ENCODE results near the gene MYOG. TPM values are rescaled to one million over a fixed set of nuclear protein-coding genes. Genes with fewer than 3 reads are reported as not detected.

Gene MYOG
- total and polyA plus RNA-seq, 2 experiments from 2014 or later = not detected

- Mint-ChIP-seq H3K36me3 (ENCODE audit: low read depth) (no peaks in the 10 kb centered on the region; the same call in 1 of the 3 replicates), H3K4me3 (no peak overlapping the region), H3K27ac (no peak overlapping the region), H3K9me3 (no peaks in the 10 kb centered on the region), H3K27me3 (ENCODE audit: insufficient read depth, low read depth, poor library complexity) (peaks cover 2% of the 10 kb centered on the region), H3K4me1 (no peaks in the 10 kb centered on the region; the same call in 1 of the 3 replicates)
- H3K4me3 ChIP-seq = no peak overlapping the region
- H2AFZ ChIP-seq = no peak overlapping the region
- TF ChIP-seq JUNB (IDR thresholded peaks at IDR 0.05; ENCODE audit: unreplicated experiment) (no peak), CTCF (conservative IDR thresholded peaks at IDR 0.05; ENCODE audit: low read depth in 2 of 2) (no peak), POLR2AphosphoS5 (IDR thresholded peaks at IDR 0.05; ENCODE audit: low read depth) (no peak), EZH2 (IDR thresholded peaks at IDR 0.05; ENCODE audit: low read depth, unreplicated experiment) (no peak), STAT1 (IDR thresholded peaks at IDR 0.05; ENCODE audit: unreplicated experiment) (no peak), ZNF114 (CRISPR knock-in tag; IDR thresholded peaks at IDR 0.05) (no peak), REST (IDR thresholded peaks at IDR 0.05; ENCODE audit: unreplicated experiment) (no peak), NANOG (IDR thresholded peaks at IDR 0.05; ENCODE audit: borderline replicate concordance) (no peak), ZNF331 (CRISPR knock-in tag; IDR thresholded peaks at IDR 0.05; ENCODE audit: low read depth) (no peak), ETS1 (IDR thresholded peaks at IDR 0.05) (no peak), ZNF462 (CRISPR knock-in tag; IDR thresholded peaks at IDR 0.05) (no peak), EZH2phosphoT487 (IDR thresholded peaks at IDR 0.05; ENCODE audit: unreplicated experiment) (no peak), CREB1 (CRISPR knock-in tag; IDR thresholded peaks at IDR 0.05; ENCODE audit: low read depth) (no peak)
- H3K27me3 ChIP-seq (ENCODE audit: insufficient read depth) = no peaks in the 10 kb centered on the region
- no peak overlapping the region for H3K4me2 ChIP-seq
- no peaks in the 10 kb centered on the region for H4K20me1 ChIP-seq (replicated peaks; ENCODE audit: insufficient read depth)
- no peaks in the 10 kb centered on the region for H3K36me3 ChIP-seq (ENCODE audit: insufficient read depth)
- no peaks in the 10 kb centered on the region for H3K4me1 ChIP-seq (ENCODE audit: insufficient read depth)
- H3F3A ChIP-seq (replicated peaks; ENCODE audit: low read depth) = no peaks in the 10 kb centered on the region
- no peaks in the 10 kb centered on the region for H3K79me2 ChIP-seq (replicated peaks; ENCODE audit: insufficient read depth)
- ATAC-seq (no peak), DNase-seq (ENCODE audit: low spot score) (no peak)
- no peaks in the 10 kb centered on the region for H3K9me2 ChIP-seq (ENCODE audit: insufficient read depth)
- H3K27ac ChIP-seq (ENCODE audit: low read depth) = no peak overlapping the region
These were observed 18.8 kb downstream of the MYOG start for GRCh38 chr1:203066965-203067364.
